ENCODE measurements around the gene ADAMTS19.

DNA sequence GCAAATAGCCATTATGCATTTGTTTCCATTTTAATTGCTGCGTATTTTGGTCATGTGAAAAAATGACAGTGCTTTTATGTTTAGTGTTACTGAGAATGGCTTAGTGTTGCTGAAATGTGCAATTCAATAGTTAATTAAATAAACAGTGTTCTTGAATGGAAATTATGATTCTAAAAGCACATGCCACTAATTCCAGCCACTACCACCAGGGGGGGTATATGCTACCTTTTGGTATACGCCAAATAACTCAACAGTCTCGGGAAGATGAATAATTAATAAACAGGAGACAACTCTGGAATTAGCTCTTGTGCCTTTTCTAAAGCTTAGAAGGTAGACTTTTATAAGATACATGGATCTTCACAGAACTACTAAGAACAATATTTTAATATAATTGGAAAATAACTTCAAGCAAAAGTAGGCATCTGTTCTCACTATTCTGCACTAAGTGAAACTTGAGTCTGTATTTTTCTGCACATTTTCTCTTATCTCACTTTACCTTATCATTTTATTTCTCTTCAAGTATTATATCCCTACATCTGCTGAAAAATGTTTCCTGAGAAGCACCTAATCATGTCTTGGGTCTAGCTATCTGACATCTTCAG lies 204.3 kb downstream of the ADAMTS19 start:
- TF ChIP-seq POLR2A (conservative IDR thresholded peaks at IDR 0.05) (no peak), ZBTB1 (CRISPR knock-in tag; IDR thresholded peaks at IDR 0.05; ENCODE audit: borderline replicate concordance, low read depth) (no peak), POLR2B (IDR thresholded peaks at IDR 0.05; ENCODE audit: low read depth, partially characterized antibody) (no peak), ETV6 (IDR thresholded peaks at IDR 0.05; ENCODE audit: borderline replicate concordance in 1 of 2, low read depth in 2 of 2, low read length in 1 of 2) (no peak), ETV6 (CRISPR knock-in tag; IDR thresholded peaks at IDR 0.05; ENCODE audit: borderline replicate concordance) (no peak), HDAC3 (IDR thresholded peaks at IDR 0.05; ENCODE audit: borderline replicate concordance, partially characterized antibody) (no peak), ZNF263 (CRISPR knock-in tag; IDR thresholded peaks at IDR 0.05; ENCODE audit: borderline replicate concordance) (no peak), ZZZ3 (IDR thresholded peaks at IDR 0.05) (no peak), NKRF (IDR thresholded peaks at IDR 0.05; ENCODE audit: borderline replicate concordance) (no peak), ZNF431 (CRISPR knock-in tag; IDR thresholded peaks at IDR 0.05) (no peak)
- TF ChIP-seq, protein P1, sequence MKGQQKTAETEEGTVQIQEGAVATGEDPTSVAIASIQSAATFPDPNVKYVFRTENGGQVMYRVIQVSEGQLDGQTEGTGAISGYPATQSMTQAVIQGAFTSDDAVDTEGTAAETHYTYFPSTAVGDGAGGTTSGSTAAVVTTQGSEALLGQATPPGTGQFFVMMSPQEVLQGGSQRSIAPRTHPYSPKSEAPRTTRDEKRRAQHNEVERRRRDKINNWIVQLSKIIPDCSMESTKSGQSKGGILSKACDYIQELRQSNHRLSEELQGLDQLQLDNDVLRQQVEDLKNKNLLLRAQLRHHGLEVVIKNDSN (CRISPR knock-in tag; IDR thresholded peaks at IDR 0.05) = no peak
- TF ChIP-seq, protein P2, sequence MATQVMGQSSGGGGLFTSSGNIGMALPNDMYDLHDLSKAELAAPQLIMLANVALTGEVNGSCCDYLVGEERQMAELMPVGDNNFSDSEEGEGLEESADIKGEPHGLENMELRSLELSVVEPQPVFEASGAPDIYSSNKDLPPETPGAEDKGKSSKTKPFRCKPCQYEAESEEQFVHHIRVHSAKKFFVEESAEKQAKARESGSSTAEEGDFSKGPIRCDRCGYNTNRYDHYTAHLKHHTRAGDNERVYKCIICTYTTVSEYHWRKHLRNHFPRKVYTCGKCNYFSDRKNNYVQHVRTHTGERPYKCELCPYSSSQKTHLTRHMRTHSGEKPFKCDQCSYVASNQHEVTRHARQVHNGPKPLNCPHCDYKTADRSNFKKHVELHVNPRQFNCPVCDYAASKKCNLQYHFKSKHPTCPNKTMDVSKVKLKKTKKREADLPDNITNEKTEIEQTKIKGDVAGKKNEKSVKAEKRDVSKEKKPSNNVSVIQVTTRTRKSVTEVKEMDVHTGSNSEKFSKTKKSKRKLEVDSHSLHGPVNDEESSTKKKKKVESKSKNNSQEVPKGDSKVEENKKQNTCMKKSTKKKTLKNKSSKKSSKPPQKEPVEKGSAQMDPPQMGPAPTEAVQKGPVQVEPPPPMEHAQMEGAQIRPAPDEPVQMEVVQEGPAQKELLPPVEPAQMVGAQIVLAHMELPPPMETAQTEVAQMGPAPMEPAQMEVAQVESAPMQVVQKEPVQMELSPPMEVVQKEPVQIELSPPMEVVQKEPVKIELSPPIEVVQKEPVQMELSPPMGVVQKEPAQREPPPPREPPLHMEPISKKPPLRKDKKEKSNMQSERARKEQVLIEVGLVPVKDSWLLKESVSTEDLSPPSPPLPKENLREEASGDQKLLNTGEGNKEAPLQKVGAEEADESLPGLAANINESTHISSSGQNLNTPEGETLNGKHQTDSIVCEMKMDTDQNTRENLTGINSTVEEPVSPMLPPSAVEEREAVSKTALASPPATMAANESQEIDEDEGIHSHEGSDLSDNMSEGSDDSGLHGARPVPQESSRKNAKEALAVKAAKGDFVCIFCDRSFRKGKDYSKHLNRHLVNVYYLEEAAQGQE (IDR thresholded peaks at IDR 0.05; ENCODE audit: borderline replicate concordance) = no peak
- TF ChIP-seq, protein P2 (CRISPR knock-in tag; IDR thresholded peaks at IDR 0.05; ENCODE audit: low read depth) = no peak

Measured in K562 (cell line).